ENCODE data around the gene ASH1L.
"Not testable (repeated sequence)": the region's sequence is repeated elsewhere in the genome, so short reads cannot be mapped to it uniquely, and the experiment has no call there.

DNA sequence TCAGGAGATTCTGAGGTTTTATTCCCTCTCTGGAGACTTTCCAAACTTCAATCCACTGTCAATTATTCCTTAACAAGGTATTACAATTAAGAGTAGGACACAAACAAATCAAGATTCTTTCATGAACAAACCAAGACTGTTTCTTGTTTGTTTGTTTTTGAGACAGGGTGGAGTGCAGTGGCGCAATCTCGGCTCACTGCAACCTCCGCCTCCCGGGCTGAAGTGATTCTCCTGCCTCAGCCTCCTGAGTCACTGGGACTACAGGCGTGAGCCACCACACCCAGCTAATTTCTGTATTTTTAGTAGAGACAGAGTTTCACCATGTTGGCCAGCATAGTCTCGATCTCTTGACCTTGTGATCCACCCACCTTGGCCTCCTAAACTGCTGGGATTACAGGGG is 51.2 kb downstream of the ASH1L start:
- not testable (repeated sequence) for TF ChIP-seq ZNF121 (CRISPR knock-in tag; conservative IDR thresholded peaks at IDR 0.05); GABPA (tag; conservative IDR thresholded peaks at IDR 0.05; ENCODE audit: low read depth); TAF1 (IDR thresholded peaks at IDR 0.05; ENCODE audit: control insufficient read depth, extremely low read depth, insufficient read depth, low read length, severe bottlenecking); KDM1A (IDR thresholded peaks at IDR 0.05); MTA3 (IDR thresholded peaks at IDR 0.05; ENCODE audit: borderline replicate concordance); GABPB1 (CRISPR knock-in tag; IDR thresholded peaks at IDR 0.05); CBX5 (IDR thresholded peaks at IDR 0.05; ENCODE audit: borderline replicate concordance, low read depth); FOXP1 (CRISPR knock-in tag; IDR thresholded peaks at IDR 0.05); EZH2 (IDR thresholded peaks at IDR 0.05; ENCODE audit: borderline replicate concordance, low read depth, low read length); RFX7 (CRISPR knock-in tag; IDR thresholded peaks at IDR 0.05)
- TF ChIP-seq, protein P1, sequence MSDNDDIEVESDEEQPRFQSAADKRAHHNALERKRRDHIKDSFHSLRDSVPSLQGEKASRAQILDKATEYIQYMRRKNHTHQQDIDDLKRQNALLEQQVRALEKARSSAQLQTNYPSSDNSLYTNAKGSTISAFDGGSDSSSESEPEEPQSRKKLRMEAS (CRISPR knock-in tag; IDR thresholded peaks at IDR 0.05) = not testable (repeated sequence)
- TF ChIP-seq, protein P2, sequence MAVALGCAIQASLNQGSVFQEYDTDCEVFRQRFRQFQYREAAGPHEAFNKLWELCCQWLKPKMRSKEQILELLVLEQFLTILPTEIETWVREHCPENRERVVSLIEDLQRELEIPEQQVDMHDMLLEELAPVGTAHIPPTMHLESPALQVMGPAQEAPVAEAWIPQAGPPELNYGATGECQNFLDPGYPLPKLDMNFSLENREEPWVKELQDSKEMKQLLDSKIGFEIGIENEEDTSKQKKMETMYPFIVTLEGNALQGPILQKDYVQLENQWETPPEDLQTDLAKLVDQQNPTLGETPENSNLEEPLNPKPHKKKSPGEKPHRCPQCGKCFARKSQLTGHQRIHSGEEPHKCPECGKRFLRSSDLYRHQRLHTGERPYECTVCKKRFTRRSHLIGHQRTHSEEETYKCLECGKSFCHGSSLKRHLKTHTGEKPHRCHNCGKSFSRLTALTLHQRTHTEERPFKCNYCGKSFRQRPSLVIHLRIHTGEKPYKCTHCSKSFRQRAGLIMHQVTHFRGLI (CRISPR knock-in tag; IDR thresholded peaks at IDR 0.05) = not testable (repeated sequence)
- TF ChIP-seq, protein P3, sequence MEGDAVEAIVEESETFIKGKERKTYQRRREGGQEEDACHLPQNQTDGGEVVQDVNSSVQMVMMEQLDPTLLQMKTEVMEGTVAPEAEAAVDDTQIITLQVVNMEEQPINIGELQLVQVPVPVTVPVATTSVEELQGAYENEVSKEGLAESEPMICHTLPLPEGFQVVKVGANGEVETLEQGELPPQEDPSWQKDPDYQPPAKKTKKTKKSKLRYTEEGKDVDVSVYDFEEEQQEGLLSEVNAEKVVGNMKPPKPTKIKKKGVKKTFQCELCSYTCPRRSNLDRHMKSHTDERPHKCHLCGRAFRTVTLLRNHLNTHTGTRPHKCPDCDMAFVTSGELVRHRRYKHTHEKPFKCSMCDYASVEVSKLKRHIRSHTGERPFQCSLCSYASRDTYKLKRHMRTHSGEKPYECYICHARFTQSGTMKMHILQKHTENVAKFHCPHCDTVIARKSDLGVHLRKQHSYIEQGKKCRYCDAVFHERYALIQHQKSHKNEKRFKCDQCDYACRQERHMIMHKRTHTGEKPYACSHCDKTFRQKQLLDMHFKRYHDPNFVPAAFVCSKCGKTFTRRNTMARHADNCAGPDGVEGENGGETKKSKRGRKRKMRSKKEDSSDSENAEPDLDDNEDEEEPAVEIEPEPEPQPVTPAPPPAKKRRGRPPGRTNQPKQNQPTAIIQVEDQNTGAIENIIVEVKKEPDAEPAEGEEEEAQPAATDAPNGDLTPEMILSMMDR (IDR thresholded peaks at IDR 0.05 in 2 of 3, conservative IDR thresholded peaks at IDR 0.05 in 1 of 3; ENCODE audit: insufficient read depth in 2 of 3, low read depth in 1 of 3, low read length in 3 of 3) = not testable (repeated sequence)
